B cell (primary cell): ENCODE data around the gene CD276. TPM values are rescaled to one million over a fixed set of nuclear protein-coding genes. Genes with fewer than 3 reads are reported as not detected.
"Not testable (repeated sequence)": the region's sequence is repeated elsewhere in the genome, so short reads cannot be mapped to it uniquely, and the experiment has no call there.

ENCODE experiments used
- ATAC-seq: fragments of 200-7000 bp; cut with Tn5 transposase; one replicate; pipeline ENCODE4 v1.10.0; 2021; ENCODE audit warnings: low read depth, mild to moderate bottlenecking, moderate number of reproducible peaks, moderate library complexity
- CTCF ChIA-PET: fragments of 350-600 bp; sonication (Branson Sonifier 250); formaldehyde crosslinking; loops from one replicate; lab custom pipeline; 2021; ENCODE audit warnings: antibody characterized with exemption, inconsistent platforms; lab: Charles Lee
- POLR2A ChIA-PET: fragments of 350-600 bp; sonication (Branson Sonifier 250); formaldehyde crosslinking; loops from one replicate; lab custom pipeline; 2021; ENCODE audit warnings: antibody characterized with exemption; lab: Charles Lee
- DNase-seq: peaks from one replicate; pipeline ENCODE4 v3.0.0; 2013
- H2AFZ ChIP-seq: 2 replicates; pipeline ENCODE4 v1.6.1; 2012; ENCODE audit warnings: mild to moderate bottlenecking, low read depth, low read length; ENCODE audit not compliant: insufficient read depth, poor library complexity, severe bottlenecking
- H3K27ac ChIP-seq, 2 donors: 1 replicate in 1 of 2; 2 replicates in 1 of 2; pipeline ENCODE4 v1.5.1; 2012 to 2013; ENCODE audit warnings: low read length in 2 of 2, mild to moderate bottlenecking in 2 of 2, moderate library complexity in 1 of 2
- H3K27me3 ChIP-seq, 4 experiments: fragments of 200-600 bp in 1 of 4; sonication (generic) in 1 of 4; replicated peaks in 1 of 4; 1 replicate in 2 of 4; 2 replicates in 2 of 4; pipeline versions ENCODE4 v1.6.1 to v1.7.0; 2013 to 2016; ENCODE audit warnings: low read length in 3 of 4, mild to moderate bottlenecking in 2 of 4, mixed read lengths in 1 of 4, moderate library complexity in 1 of 4; ENCODE audit not compliant: insufficient read depth in 4 of 4, control insufficient read depth in 3 of 4; ENCODE audit errors: control extremely low read depth in 1 of 4
- H3K36me3 ChIP-seq, 2 experiments: replicated peaks in 1 of 2; 1 replicate in 1 of 2; 2 replicates in 1 of 2; pipeline versions ENCODE4 v1.6.1 to v1.7.1; 2013; ENCODE audit warnings: low read length in 1 of 2; ENCODE audit not compliant: insufficient read depth in 2 of 2, control insufficient read depth in 1 of 2; ENCODE audit errors: control extremely low read depth in 1 of 2, extremely low read depth in 1 of 2
- H3K4me1 ChIP-seq, 2 donors: fragments of 200-600 bp in 1 of 2; sonication (generic) in 1 of 2; 1 replicate in 1 of 2; 2 replicates in 1 of 2; pipeline versions ENCODE4 v1.5.1 to v1.6.1; 2013 to 2017; ENCODE audit warnings: low read length in 2 of 2; ENCODE audit not compliant: control insufficient read depth in 2 of 2, insufficient read depth in 2 of 2
- H3K4me2 ChIP-seq: replicated peaks from 2 replicates; pipeline ENCODE3; 2012; ENCODE audit warnings: mild to moderate bottlenecking, low read depth, low read length; ENCODE audit not compliant: poor library complexity, severe bottlenecking
- H3K4me3 ChIP-seq, 5 experiments: fragments of 200-600 bp in 1 of 5; sonication (generic) in 1 of 5; 1 replicate in 3 of 5; 2 replicates in 2 of 5; pipeline versions ENCODE4 v1.5.1 to v1.7.0; 2011 to 2016; ENCODE audit warnings: low read length in 4 of 5, mild to moderate bottlenecking in 4 of 5, low read depth in 2 of 5, control low read depth in 1 of 5, moderate library complexity in 1 of 5; ENCODE audit not compliant: insufficient read depth in 1 of 5; ENCODE audit errors: control extremely low read depth in 1 of 5, extremely low read depth in 1 of 5
- H3K79me2 ChIP-seq: fragments of 200-600 bp; sonication (generic); one replicate; pipeline ENCODE4 v1.6.0; 2016; ENCODE audit warnings: low read length; ENCODE audit not compliant: control insufficient read depth, insufficient read depth
- H3K9ac ChIP-seq: fragments of 200-600 bp; sonication (generic); 2 replicates; pipeline ENCODE4 v1.6.1; 2017; ENCODE audit warnings: mild to moderate bottlenecking, low read length, moderate library complexity
- H3K9me3 ChIP-seq, 3 donors: one replicate each; pipeline versions ENCODE4 v1.6.1 to v1.7.1; 2013; ENCODE audit warnings: low read length in 2 of 3; ENCODE audit not compliant: control insufficient read depth in 2 of 3, insufficient read depth in 1 of 3; ENCODE audit errors: control extremely low read depth in 1 of 3
- H4K20me1 ChIP-seq: 2 replicates; pipeline ENCODE4 v1.6.0; 2012; ENCODE audit warnings: mild to moderate bottlenecking, low read length; ENCODE audit not compliant: insufficient read depth, control insufficient read depth, poor library complexity, severe bottlenecking
- H3K27ac Mint-ChIP-seq: one replicate; pipeline ENCODE4 v1.8.0; 2021; ENCODE audit warnings: mixed read lengths
- H3K27me3 Mint-ChIP-seq: one replicate; pipeline ENCODE4 v1.8.0; 2021; ENCODE audit warnings: mixed read lengths
- H3K4me1 Mint-ChIP-seq: one replicate; pipeline ENCODE4 v1.8.0; 2021; ENCODE audit warnings: mixed read lengths
- H3K4me3 Mint-ChIP-seq: one replicate; pipeline ENCODE4 v1.8.0; 2021; ENCODE audit warnings: mixed read lengths
- H3K9me3 Mint-ChIP-seq: one replicate; pipeline ENCODE4 v1.8.0; 2022; ENCODE audit warnings: mixed read lengths; ENCODE audit not compliant: insufficient read depth
- EZH2 ChIP-seq: IDR thresholded peaks from 2 replicates; pipeline ENCODE4 v1.6.1; 2012; ENCODE audit warnings: borderline replicate concordance, low read depth, mild to moderate bottlenecking, moderate library complexity, low read length; ENCODE audit not compliant: insufficient read depth, poor library complexity, severe bottlenecking
- WGBS: methylation state at CpG from one replicate; pipeline ENCODE4 v1.1.5; 2013; ENCODE audit warnings: missing lambda C conversion rate; ENCODE audit not compliant: insufficient coverage; 5-methylcytosine and 5-hydroxymethylcytosine counted together
- intact Hi-C: fragments of 100-400 bp; cut with micrococcal nuclease; formaldehyde crosslinking; loops from one replicate; pipeline ENCODE4 v1.10.0; 2022
- polyA plus RNA-seq: library from polyadenylated mRNA; depleted of rRNA; stranded (reverse); fragments of >200 nt; gene quantifications from 2 replicates; pipeline ENCODE4 v1.2.3, GENCODE V29; 2012
- total RNA-seq, 2 donors: library from RNA; stranded (reverse); fragments of 120-200 nt in 1 of 2; gene quantifications; 1 replicate in 1 of 2; 2 replicates in 1 of 2; pipeline versions ENCODE4 v1.2.3 to v1.2.4, GENCODE V29; 2013 to 2022
- TF ChIP-seq, protein P1 (sequence below): fragments of 200-600 bp; IDR thresholded peaks from one replicate; pipeline ENCODE4 v1.8.0; 2022; ENCODE audit warnings: antibody characterized with exemption, mild to moderate bottlenecking

The CD276 gene
- total and polyA plus RNA-seq, 2 donors (not counting 1 experiment from before 2014, with no cell fraction given), result not detected

DNA sequence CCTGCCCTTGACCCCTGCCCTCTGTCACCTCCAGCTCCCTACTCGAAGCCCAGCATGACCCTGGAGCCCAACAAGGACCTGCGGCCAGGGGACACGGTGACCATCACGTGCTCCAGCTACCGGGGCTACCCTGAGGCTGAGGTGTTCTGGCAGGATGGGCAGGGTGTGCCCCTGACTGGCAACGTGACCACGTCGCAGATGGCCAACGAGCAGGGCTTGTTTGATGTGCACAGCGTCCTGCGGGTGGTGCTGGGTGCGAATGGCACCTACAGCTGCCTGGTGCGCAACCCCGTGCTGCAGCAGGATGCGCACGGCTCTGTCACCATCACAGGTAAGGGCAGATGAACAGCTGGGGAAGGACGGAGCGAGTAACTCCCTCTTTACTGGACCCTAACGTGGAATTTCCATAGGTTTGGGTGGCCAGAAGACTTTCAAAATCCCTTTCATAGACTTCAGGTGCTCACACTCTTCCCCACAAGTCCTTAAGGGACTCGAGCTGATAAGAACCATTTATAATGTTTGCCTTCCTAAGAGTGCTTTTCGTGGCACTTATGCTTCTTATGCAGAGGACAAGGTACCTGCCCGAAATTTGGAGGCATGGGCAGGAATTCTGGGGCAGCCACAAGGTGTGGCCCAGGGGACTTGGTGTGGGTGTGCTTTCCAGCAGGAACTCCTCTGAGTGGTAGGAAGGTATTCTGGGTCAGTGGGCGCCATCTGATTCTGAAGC is 20.1 kb downstream of the CD276 start:
- CTCF ChIA-PET, result interaction anchor here (0.7 to 8.8 kb wide), 16 partner anchors 13 to 466 kb away, joined by 3 to 55 read pairs (median 5); no protein-coding TSS in a partner anchor
- H3K9ac ChIP-seq, H3K4me2 ChIP-seq, DNase-seq, H3K9me3 Mint-ChIP-seq, H3K27ac ChIP-seq, POLR2A ChIA-PET, ATAC-seq, H3K4me1 Mint-ChIP-seq, H3K4me3 ChIP-seq, H4K20me1 ChIP-seq, H3K79me2 ChIP-seq, H3K9me3 ChIP-seq, H3K4me1 ChIP-seq, H3K36me3 ChIP-seq, H3K27ac Mint-ChIP-seq, intact Hi-C loops, H3K4me3 Mint-ChIP-seq, H2AFZ ChIP-seq, H3K27me3 ChIP-seq: not testable (repeated sequence)
- H3K27me3 Mint-ChIP-seq, result peaks cover 29% of the 10 kb centered on the region
- 75% methylated on average over 15 of the region's 23 CpGs for WGBS

DNA sequence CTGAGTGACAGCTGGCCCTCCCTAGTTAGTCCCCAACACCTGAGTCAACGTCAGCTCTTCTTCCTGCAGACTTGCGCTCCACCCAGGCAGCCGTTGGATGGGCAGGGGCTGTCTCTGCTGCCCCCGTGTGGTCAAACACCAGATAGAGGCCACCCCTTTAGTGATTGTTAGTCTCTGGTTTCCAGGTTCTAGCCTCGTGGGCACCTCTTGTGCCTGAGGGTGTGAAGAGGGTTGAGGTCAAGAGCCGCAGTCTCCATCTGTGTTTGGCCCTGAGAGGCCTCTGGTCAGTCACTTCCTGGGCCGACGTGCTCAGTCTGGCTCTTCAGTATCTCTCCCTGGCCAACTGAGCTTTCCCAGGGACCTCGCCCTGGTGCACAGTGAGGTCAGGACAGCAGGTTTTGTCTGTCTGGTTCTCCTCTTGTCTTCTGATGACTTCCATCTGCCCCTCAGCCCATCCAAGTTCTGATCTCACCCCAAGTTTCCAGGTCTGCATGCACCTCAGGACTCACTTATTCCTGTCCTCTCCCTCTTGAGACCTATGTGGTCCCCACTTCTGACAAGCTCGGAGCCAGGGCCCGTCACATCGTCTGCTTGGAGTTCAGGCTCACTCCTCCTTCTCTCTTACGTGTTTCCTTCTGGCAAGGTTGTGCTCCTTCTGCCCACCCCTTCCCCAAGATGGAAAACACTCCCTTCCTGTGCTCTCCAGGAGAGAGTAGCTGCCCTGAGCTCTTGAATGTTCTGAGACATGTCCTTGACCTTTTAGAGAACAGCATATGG is 20.9 kb downstream of the CD276 start:
- CTCF ChIA-PET, result interaction anchor here (0.7 to 2.6 kb wide), 21 partner anchors 10 to 672 kb away, joined by 3 to 17 read pairs (median 4); no protein-coding TSS in a partner anchor
- H3K27me3 Mint-ChIP-seq, result peaks cover 25% of the 10 kb centered on the region
- TF ChIP-seq, protein P1, sequence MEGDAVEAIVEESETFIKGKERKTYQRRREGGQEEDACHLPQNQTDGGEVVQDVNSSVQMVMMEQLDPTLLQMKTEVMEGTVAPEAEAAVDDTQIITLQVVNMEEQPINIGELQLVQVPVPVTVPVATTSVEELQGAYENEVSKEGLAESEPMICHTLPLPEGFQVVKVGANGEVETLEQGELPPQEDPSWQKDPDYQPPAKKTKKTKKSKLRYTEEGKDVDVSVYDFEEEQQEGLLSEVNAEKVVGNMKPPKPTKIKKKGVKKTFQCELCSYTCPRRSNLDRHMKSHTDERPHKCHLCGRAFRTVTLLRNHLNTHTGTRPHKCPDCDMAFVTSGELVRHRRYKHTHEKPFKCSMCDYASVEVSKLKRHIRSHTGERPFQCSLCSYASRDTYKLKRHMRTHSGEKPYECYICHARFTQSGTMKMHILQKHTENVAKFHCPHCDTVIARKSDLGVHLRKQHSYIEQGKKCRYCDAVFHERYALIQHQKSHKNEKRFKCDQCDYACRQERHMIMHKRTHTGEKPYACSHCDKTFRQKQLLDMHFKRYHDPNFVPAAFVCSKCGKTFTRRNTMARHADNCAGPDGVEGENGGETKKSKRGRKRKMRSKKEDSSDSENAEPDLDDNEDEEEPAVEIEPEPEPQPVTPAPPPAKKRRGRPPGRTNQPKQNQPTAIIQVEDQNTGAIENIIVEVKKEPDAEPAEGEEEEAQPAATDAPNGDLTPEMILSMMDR, result peak; percentile 76
- no peak for TF ChIP-seq EZH2
- Histone ChIP-seq H3K4me3 (no peak overlapping the region), H3K27ac (no peak overlapping the region), H3K27me3 (peaks cover 0 to under 1% (median 0%) of the 10 kb centered on the region in 4 experiments), H3K36me3 (no peaks in the 10 kb centered on the region), H3K9me3 (no peaks in the 10 kb centered on the region), H4K20me1 (no peaks in the 10 kb centered on the region), H2AFZ (no peak overlapping the region), H3K9ac (no peak overlapping the region), H3K4me1 (no peaks in the 10 kb centered on the region), H3K79me2 (no peaks in the 10 kb centered on the region), H3K4me2 (no peak overlapping the region)
- H3K9me3 Mint-ChIP-seq, result no peaks in the 10 kb centered on the region
- peak; percentile 63 for DNase-seq
- H3K4me3 Mint-ChIP-seq, result no peak overlapping the region
- POLR2A ChIA-PET, result no interaction called here
- ATAC-seq, result peak; percentile 53
- no peak overlapping the region for H3K27ac Mint-ChIP-seq
- H3K4me1 Mint-ChIP-seq, result no peaks in the 10 kb centered on the region
- WGBS, result 59% methylated on average over 10 of the region's 13 CpGs
- intact Hi-C loops, result no loop called here
